ENCODE measurements around the gene AK3. TPM values are rescaled to one million over a fixed set of nuclear protein-coding genes. Genes with fewer than 3 reads are reported as not detected.

Gene AK3
- 44.6 to 56.2 TPM (median 52.7 TPM) in 5 replicates for total RNA-seq (2022; extraction: Qiagen RNA extraction)

DNA sequence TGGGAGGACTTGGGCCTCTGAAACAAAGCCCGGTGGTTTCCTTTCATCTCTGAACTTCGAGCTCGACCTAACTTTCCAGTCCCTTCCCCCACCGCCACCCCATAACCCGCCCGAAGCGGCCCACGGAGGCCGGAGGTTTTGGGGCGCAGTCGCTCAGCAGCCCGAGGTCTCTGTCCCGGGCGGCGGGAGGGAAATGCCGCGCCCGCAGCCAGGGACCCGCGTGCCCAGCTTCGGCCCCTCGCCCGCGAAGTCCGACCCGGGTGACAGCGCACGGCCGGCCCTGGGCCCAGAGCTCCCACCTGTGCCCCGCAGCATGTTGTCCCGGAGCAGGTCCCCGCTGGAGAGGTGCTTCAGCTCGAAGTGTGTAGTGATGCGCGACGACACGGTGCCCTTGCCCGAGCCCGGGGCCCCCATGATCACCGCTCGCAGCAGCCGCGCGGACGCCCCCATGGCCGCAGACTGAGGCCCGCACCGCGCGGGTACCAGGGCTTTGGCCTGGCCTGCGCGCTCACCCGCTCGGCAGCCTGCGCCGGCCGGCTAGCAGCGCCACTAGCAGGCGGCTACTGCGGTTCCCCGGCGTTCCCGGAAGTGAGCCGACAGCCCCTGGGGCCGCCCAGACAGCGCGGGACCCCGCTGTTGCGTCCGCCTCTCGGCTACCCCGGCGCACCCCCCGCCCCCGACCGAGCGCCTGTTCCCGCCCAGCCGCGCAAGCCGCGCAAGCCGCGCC, at the start of gene AK3:
TSS of gene AK3 (minus strand) at position 565 of the 727 bp plus-strand sequence. CDS start at position 450, 115 bp downstream.

DNA sequence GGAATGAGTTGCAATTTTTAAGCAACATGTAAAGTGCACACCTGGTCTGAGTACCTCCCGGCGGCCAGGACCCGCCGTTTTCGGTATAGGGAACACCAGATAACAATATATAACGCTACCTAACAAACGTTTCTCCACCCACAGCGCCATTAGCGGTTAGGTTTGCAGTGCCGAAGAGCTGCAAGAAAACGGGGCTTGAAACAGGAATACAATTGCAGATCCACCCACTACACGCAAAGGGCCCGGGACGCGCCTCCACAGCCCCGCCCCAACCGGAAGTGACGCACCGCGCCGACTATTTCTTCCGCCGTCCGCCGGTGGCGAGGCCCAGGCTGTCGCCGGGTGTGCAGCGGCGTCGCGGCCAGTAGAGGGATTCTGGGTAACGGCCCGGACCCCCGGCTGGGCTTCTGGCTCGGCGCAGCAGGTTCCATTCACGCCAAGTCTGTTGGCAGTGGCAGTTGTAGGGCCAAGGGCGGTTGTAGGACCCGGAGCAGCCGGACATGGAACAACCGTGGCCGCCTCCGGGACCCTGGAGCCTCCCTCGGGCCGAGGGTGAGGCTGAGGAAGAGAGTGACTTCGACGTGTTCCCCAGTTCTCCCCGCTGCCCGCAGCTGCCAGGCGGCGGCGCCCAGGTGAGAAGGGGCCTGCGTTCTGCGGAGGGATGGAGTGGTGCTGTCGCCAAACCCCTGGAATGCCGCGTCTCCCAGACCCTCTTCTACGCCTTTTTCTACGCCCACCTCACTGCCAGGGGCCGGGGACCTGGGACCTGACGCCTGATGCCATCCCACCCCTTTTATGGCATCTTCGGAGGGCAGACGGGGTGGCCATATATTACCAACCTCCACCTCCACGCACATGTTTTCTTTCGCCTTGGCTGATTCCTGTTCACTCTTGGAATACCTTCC, 61.5 kb downstream of the AK3 start, which contains the start of gene CDC37L1:
TSS of gene CDC37L1 (plus strand) at position 302 of the 905 bp plus-strand sequence. CDS start at position 501, 199 bp downstream.

GRCh38 chr9:4666042-4666699, 74.8 kb downstream of the AK3 start, which contains the start of gene SPATA6L:
TSS of gene SPATA6L (minus strand) at chr9:4666480. CDS start at chr9:4666250, 230 bp downstream.

DNA sequence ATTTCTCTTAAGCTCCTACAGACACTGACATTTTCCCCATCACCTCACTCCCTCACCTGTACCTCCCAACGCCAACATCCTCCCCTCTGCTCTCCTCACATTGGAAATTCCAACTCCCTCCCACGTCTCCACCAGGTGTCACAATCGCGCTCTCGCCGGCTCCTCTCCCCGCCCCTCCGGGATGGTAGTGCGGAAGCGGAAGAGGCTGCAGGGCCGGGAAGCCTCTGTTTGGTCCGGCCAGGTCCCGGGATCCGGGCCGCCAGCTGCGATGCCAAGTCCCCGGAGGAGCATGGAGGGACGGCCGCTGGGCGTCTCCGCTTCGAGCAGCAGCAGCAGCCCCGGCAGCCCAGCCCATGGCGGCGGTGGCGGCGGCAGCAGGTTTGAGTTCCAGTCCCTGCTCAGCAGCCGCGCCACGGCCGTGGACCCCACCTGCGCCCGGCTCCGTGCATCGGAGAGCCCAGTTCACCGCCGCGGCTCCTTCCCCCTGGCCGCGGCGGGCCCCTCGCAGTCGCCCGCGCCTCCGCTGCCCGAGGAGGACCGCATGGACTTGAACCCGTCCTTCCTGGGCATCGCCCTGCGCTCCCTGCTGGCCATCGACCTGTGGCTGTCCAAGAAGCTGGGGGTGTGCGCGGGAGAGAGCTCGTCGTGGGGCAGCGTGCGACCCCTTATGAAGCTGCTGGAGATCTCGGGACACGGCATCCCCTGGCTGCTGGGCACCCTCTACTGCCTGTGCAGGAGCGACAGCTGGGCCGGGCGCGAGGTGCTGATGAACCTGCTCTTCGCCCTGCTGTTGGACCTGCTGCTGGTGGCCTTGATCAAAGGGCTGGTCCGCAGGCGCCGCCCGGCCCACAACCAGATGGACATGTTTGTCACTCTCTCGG, 78.7 kb downstream of the AK3 start, which contains the start of gene PLPP6:
TSS of gene PLPP6 (plus strand) at position 187 of the 881 bp plus-strand sequence. CDS start at position 269, 82 bp downstream.

Other genes with a start within 250 kb of the AK3 start
- gene PLPP6, start 78.9 kb downstream of the AK3 start, total RNA-seq (2022; extraction: Qiagen RNA extraction) = 8.7 to 11.9 TPM (median 10.9 TPM) in 5 replicates
- 1.2 to 2.3 TPM (median 1.6 TPM) in 5 replicates for gene SPATA6L, start 74.7 kb downstream of the AK3 start, total RNA-seq (2022; extraction: Qiagen RNA extraction)
- gene CDC37L1, start 61.6 kb downstream of the AK3 start, total RNA-seq (2022; extraction: Qiagen RNA extraction) = 12.1 to 15.3 TPM (median 13.4 TPM) in 5 replicates
- 51.5 to 54.6 TPM (median 53.4 TPM) in 5 replicates for gene RCL1, start 51.7 kb upstream of the AK3 start, total RNA-seq (2022; extraction: Qiagen RNA extraction)
- gene JAK2, start 244.1 kb upstream of the AK3 start, total RNA-seq (2022; extraction: Qiagen RNA extraction) = 2.7 to 4.8 TPM (median 3.9 TPM) in 5 replicates

Data from A549 treated with AZD2906 at 1 μM for 4 hours (cell line).